ENCODE measurements around the gene FAAH2. TPM values are rescaled to one million over a fixed set of nuclear protein-coding genes. Genes with fewer than 3 reads are reported as not detected.
"Not testable (repeated sequence)": the region's sequence is repeated elsewhere in the genome, so short reads cannot be mapped to it uniquely, and the experiment has no call there.

Gene FAAH2
- total RNA-seq, 1 donor from 2014 or later, result 3.3 TPM

- DNase-seq, result not testable (repeated sequence)
These were observed 107.7 kb downstream of the FAAH2 start for GRCh38 chrX:57394162-57394561.

GRCh38 chrX:57403191-57403590 is 116.7 kb downstream of the FAAH2 start:
- not testable (repeated sequence) for DNase-seq

- DNase-seq, result no peak
These were observed 119.6 kb downstream of the FAAH2 start for GRCh38 chrX:57406149-57406548.

- no peak for DNase-seq
These were observed 131.3 kb downstream of the FAAH2 start for GRCh38 chrX:57417827-57418226.

- DNase-seq, result peak; percentile 0
These were observed 135.8 kb downstream of the FAAH2 start for GRCh38 chrX:57422289-57422688.

GRCh38 chrX:57422790-57423189 is 136.3 kb downstream of the FAAH2 start:
- DNase-seq, result no peak

GRCh38 chrX:57445076-57445475 is 158.6 kb downstream of the FAAH2 start:
- no peak for DNase-seq

- DNase-seq, result no peak
These were observed 159.3 kb downstream of the FAAH2 start for GRCh38 chrX:57445832-57446231.

- DNase-seq, result no peak
These were observed 161.3 kb downstream of the FAAH2 start for GRCh38 chrX:57447856-57448255.

GRCh38 chrX:57451426-57452020 is 165.0 kb downstream of the FAAH2 start:
- DNase-seq, result no peak

- DNase-seq, result no peak
These were observed 167.4 kb downstream of the FAAH2 start for GRCh38 chrX:57453901-57454300.

- DNase-seq, result no peak
These were observed 195.0 kb downstream of the FAAH2 start for GRCh38 chrX:57481514-57481913.

GRCh38 chrX:57516491-57516890 is 230.0 kb downstream of the FAAH2 start:
- DNase-seq, result no peak

GRCh38 chrX:57519578-57520118 is 233.1 kb downstream of the FAAH2 start:
- no peak for DNase-seq

GRCh38 chrX:57528670-57529255 is 242.3 kb downstream of the FAAH2 start:
- peak; percentile 0 for DNase-seq

Other genes with a start within 250 kb of the FAAH2 start
- 8.4 TPM for gene SPIN2B, start 165.2 kb upstream of the FAAH2 start, total RNA-seq
- 0.41 TPM for gene SPIN2A, start 149.3 kb upstream of the FAAH2 start, total RNA-seq